Neutrophil (primary cell): ENCODE results near the gene MANBA.

ENCODE experiments used
- H3K27ac ChIP-seq: fragments of 200-600 bp; sonication (generic); 2 replicates; pipeline ENCODE4 v1.5.1; 2016; ENCODE audit warnings: mild to moderate bottlenecking, moderate library complexity
- H3K27me3 ChIP-seq: fragments of 200-600 bp; sonication (generic); 2 replicates; pipeline ENCODE4 v1.6.0; 2016; ENCODE audit warnings: mild to moderate bottlenecking
- H3K36me3 ChIP-seq: fragments of 200-600 bp; sonication (generic); 2 replicates; pipeline ENCODE4 v1.5.1; 2017
- H3K4me1 ChIP-seq, 2 experiments: fragments of 200-600 bp in 1 of 2; sonication (generic) in 1 of 2; 1 replicate in 1 of 2; 2 replicates in 1 of 2; pipeline versions ENCODE4 v1.5.1 to v1.6.1; 2013 to 2016; ENCODE audit warnings: low read depth in 1 of 2, low read length in 1 of 2, mild to moderate bottlenecking in 1 of 2, moderate library complexity in 1 of 2; ENCODE audit not compliant: control insufficient read depth in 1 of 2, insufficient read depth in 1 of 2
- H3K4me3 ChIP-seq, 2 experiments: fragments of 200-600 bp in 1 of 2; sonication (generic) in 1 of 2; 1 replicate in 1 of 2; 2 replicates in 1 of 2; pipeline ENCODE4 v1.5.1; 2013 to 2016; ENCODE audit warnings: low read depth in 1 of 2, low read length in 1 of 2, mild to moderate bottlenecking in 1 of 2, moderate library complexity in 1 of 2
- H3K9me3 ChIP-seq: fragments of 200-600 bp; sonication (generic); 2 replicates; pipeline ENCODE4 v1.5.1; 2016
- TF ChIP-seq, protein P1 (sequence below): fragments of 200-600 bp; sonication (generic); IDR thresholded peaks from 2 replicates; pipeline ENCODE4 v1.5.1; 2016; ENCODE audit warnings: antibody characterized with exemption

MANBA gene

DNA sequence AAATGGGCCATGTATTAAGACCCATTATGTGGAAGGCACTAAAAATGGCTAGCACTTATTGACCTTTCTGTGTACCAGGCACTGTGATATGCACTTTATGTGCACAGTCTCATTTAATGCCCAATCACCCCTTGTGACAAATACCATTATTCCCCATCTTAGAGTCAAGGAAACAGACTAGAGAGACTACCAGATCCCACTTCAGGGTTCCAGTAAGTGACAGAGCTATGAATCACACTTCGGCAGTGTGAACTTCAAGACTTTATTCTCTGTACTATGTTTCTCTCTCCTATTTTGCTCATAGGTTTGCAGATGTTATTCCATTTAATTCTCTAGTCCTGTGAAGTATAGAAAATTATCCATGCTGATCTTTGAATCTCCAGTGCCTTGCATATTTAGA lies 152.6 kb downstream of the MANBA start:
- Histone ChIP-seq H3K27ac (no peak overlapping the region), H3K36me3 (peaks cover 98% of the 10 kb centered on the region)

DNA sequence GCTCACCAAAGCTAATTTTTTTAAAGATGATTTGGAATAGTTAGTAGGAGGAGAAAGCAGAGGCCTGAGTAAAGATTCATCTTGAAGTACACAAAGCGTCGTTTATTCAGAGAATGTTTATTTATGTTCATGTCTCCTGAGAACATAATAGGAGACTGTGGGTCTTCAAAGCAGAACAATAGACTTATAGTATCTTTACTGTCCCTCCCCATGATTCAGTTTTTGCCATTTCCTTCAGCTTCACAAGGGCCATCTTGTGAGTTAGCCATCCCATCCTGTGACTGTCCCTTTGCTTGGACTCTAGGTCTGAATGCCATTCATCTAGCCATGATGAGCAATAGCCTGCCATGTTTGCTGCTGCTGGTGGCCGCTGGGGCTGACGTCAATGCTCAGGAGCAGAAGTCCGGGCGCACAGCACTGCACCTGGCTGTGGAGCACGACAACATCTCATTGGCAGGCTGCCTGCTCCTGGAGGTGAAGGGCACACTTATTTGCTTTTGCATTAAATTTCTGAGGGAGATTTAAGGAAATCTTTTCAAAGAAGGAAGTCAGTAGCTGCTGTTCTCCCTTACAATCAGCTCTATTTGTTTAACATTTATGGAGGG lies 153.8 kb downstream of the MANBA start:
- Histone ChIP-seq H3K9me3 (no peaks in the 10 kb centered on the region), H3K4me1 (no peaks in the 10 kb centered on the region), H3K27me3 (no peaks in the 10 kb centered on the region), H3K4me3 (no peak overlapping the region), H3K27ac (no peak overlapping the region), H3K36me3 (peaks cover 98% of the 10 kb centered on the region)
- TF ChIP-seq, protein P1, sequence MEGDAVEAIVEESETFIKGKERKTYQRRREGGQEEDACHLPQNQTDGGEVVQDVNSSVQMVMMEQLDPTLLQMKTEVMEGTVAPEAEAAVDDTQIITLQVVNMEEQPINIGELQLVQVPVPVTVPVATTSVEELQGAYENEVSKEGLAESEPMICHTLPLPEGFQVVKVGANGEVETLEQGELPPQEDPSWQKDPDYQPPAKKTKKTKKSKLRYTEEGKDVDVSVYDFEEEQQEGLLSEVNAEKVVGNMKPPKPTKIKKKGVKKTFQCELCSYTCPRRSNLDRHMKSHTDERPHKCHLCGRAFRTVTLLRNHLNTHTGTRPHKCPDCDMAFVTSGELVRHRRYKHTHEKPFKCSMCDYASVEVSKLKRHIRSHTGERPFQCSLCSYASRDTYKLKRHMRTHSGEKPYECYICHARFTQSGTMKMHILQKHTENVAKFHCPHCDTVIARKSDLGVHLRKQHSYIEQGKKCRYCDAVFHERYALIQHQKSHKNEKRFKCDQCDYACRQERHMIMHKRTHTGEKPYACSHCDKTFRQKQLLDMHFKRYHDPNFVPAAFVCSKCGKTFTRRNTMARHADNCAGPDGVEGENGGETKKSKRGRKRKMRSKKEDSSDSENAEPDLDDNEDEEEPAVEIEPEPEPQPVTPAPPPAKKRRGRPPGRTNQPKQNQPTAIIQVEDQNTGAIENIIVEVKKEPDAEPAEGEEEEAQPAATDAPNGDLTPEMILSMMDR = no peak

More for the DNA sequence above, 152.6 kb downstream of the MANBA start:
- Histone ChIP-seq H3K4me1 (no peaks in the 10 kb centered on the region), H3K9me3 (no peaks in the 10 kb centered on the region), H3K27me3 (no peaks in the 10 kb centered on the region), H3K4me3 (no peak overlapping the region)
- TF ChIP-seq, protein P1 = no peak

DNA sequence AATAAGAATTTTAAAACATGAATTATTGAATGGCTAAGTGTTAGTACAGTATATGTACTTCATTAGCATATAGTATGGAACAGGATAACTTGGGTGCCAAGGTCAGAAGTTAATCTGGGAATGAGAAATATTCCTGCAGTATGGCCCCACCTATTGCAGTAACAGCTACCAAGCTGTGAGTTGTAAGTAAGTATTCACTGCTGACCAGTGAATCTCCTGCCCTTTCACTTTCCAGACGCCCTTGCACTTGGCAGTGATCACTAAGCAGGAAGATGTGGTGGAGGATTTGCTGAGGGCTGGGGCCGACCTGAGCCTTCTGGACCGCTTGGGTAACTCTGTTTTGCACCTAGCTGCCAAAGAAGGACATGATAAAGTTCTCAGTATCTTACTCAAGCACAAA lies 154.5 kb downstream of the MANBA start:
- H3K27ac ChIP-seq = no peak overlapping the region
- TF ChIP-seq, protein P1 = no peak
- H3K4me3 ChIP-seq = no peak overlapping the region
- H3K4me1 ChIP-seq = no peaks in the 10 kb centered on the region
- H3K36me3 ChIP-seq = peaks cover 98% of the 10 kb centered on the region
- no peaks in the 10 kb centered on the region for H3K27me3 ChIP-seq
- no peaks in the 10 kb centered on the region for H3K9me3 ChIP-seq

DNA sequence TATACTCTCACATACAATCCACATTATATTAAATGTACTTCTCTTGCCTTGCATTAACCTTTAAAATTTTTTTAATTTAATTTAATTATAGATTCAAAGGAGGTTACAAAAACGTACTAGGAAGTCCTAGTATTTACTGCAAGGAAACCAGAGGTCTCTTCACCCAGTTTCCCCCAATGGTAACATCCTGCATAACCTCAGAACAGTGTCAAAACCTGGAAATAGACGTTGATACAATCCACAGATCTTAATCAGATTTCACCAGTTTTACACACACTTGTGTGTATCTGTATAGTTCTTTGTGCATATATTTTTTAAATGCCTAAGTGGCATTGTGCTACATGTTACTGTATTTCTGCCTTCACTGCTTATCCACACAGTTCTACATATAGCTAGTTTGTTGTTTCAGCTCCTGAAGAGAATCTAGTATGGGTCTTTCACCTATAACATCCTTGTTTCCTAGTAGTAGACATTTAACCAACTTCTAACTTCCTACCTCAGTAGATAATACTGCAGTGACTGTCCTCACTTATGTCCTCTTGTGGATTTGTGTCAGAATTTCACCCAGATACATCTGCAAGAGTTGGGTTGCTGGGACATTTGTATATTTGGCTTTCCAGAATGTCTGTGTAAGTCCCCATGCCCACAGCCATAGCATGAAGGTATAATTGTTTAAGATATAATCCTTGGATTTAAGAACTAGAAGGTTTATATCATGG lies 156.4 kb downstream of the MANBA start:
- Histone ChIP-seq H3K4me3 (no peak overlapping the region), H3K9me3 (no peaks in the 10 kb centered on the region), H3K4me1 (no peaks in the 10 kb centered on the region), H3K27ac (no peak overlapping the region), H3K27me3 (no peaks in the 10 kb centered on the region), H3K36me3 (peaks cover 98% of the 10 kb centered on the region)
- TF ChIP-seq, protein P1 = no peak

DNA sequence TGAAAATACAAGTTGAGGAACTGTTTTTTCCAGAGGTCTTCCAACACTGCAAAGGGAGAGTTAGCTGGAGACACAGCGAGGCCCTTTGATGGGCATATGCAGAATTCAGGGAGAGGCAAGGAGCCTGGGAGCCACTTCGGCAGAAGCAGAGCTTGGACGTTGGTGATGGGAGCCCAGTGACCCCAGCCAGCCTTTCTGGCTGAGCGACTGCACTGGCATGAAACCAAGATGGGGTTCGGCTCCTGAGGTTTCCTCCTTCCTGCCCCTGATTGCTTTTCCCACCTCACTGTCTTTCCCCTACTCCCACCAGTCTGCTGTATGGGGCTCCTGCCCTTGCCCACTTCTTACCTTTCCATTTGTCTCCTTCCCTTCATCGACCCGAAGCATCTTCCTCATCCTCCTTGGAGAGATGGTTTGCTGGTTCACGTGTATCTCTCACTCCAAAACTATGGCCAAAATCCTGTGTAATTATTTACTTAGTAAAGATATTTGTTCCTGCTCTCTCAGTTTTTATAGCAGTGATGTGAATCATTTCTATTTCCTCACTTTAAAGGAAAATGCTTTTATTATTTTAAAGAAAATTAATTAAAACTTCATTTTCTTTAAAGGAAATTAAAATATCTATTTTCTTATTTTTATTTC lies 159.1 kb downstream of the MANBA start:
- TF ChIP-seq, protein P1 = no peak

More for the DNA sequence above, 159.1 kb downstream of the MANBA start:
- Histone ChIP-seq H3K4me3 (no peak overlapping the region), H3K27ac (no peak overlapping the region), H3K27me3 (no peaks in the 10 kb centered on the region), H3K9me3 (no peaks in the 10 kb centered on the region), H3K4me1 (no peaks in the 10 kb centered on the region), H3K36me3 (peaks cover 97% of the 10 kb centered on the region)
